NCI-H128 (cell line): Measurements from ENCODE around the gene ITIH5.

ENCODE experiments used
- DNase-seq: peaks from one replicate; lab custom pipeline; 2025; ENCODE audit not compliant: unreplicated experiment; lab: John Stamatoyannopoulos, UW

The ITIH5 gene

GRCh38 chr10:7587168-7587864 is 79.5 kb downstream of the ITIH5 start:
- no peak for DNase-seq

GRCh38 chr10:7585228-7585627 is 81.5 kb downstream of the ITIH5 start:
- no peak for DNase-seq

GRCh38 chr10:7583626-7584025 is 83.1 kb downstream of the ITIH5 start:
- no peak for DNase-seq

GRCh38 chr10:7580520-7580919 is 86.2 kb downstream of the ITIH5 start:
- DNase-seq = no peak

- no peak for DNase-seq
Observed at GRCh38 chr10:7579681-7580080, 87.1 kb downstream of the ITIH5 start.

GRCh38 chr10:7577579-7577978 is 89.2 kb downstream of the ITIH5 start:
- DNase-seq = no peak

- no peak for DNase-seq
Observed at GRCh38 chr10:7577176-7577575, 89.6 kb downstream of the ITIH5 start.

- no peak for DNase-seq
Observed at GRCh38 chr10:7576340-7576739, 90.4 kb downstream of the ITIH5 start.

- DNase-seq = no peak
Observed at GRCh38 chr10:7572391-7572790, 94.4 kb downstream of the ITIH5 start.

GRCh38 chr10:7571981-7572380 is 94.8 kb downstream of the ITIH5 start:
- no peak for DNase-seq

- no peak for DNase-seq
Observed at GRCh38 chr10:7567911-7568620, 98.7 kb downstream of the ITIH5 start.

- no peak for DNase-seq
Observed at GRCh38 chr10:7566891-7567290, 99.9 kb downstream of the ITIH5 start.

GRCh38 chr10:7565871-7566270 is 100.9 kb downstream of the ITIH5 start:
- DNase-seq = no peak

- no peak for DNase-seq
Observed at GRCh38 chr10:7563770-7564169, 103.0 kb downstream of the ITIH5 start.

GRCh38 chr10:7563368-7563767 is 103.4 kb downstream of the ITIH5 start:
- no peak for DNase-seq

- DNase-seq = no peak
Observed at GRCh38 chr10:7561985-7562384, 104.8 kb downstream of the ITIH5 start.

- DNase-seq = no peak
Observed at GRCh38 chr10:7561216-7561893, 105.4 kb downstream of the ITIH5 start.

- no peak for DNase-seq
Observed at GRCh38 chr10:7560519-7560918, 106.2 kb downstream of the ITIH5 start.

GRCh38 chr10:7559386-7559785 is 107.4 kb downstream of the ITIH5 start:
- no peak for DNase-seq

- DNase-seq = no peak
Observed at GRCh38 chr10:7558036-7558435, 108.7 kb downstream of the ITIH5 start.

GRCh38 chr10:7553531-7553930 is 113.2 kb downstream of the ITIH5 start:
- no peak for DNase-seq
